H1 (cell line): Measurements from ENCODE around the gene ZFAND3. TPM values are rescaled to one million over a fixed set of nuclear protein-coding genes. Genes with fewer than 3 reads are reported as not detected.

Experiments
- CTCF ChIA-PET: fragments of 300-600 bp; sonication (Branson Sonifier 250); formaldehyde crosslinking; loops from one replicate; lab custom pipeline; 2021; ENCODE audit not compliant: partially characterized antibody; lab: Charles Lee
- POLR2A ChIA-PET: fragments of 300-600 bp; sonication (Branson Sonifier 250); formaldehyde crosslinking; loops from one replicate; lab custom pipeline; 2021; ENCODE audit warnings: inconsistent platforms; ENCODE audit not compliant: partially characterized antibody; lab: Charles Lee
- DNase-seq, 2 experiments: peaks; one replicate each; pipeline versions ENCODE4 v3.0.0 to v3.0.0-alpha.2; 2010 to 2022; ENCODE audit warnings: low spot score in 2 of 2, low read depth in 1 of 2, mixed read lengths in 1 of 2
- FAIRE-seq: peaks from 2 replicates; lab custom pipeline; 2011; peaks lifted over from hg19 to GRCh38; lab: Jason Lieb, UNC
- H2AFZ ChIP-seq: 2 replicates; pipeline ENCODE4 v1.8.1; 2012; ENCODE audit warnings: low read length, inconsistent platforms
- H2AK5ac ChIP-seq: 2 replicates; pipeline ENCODE4 v1.6.1; 2013; ENCODE audit warnings: low read depth, low read length
- H2BK120ac ChIP-seq: replicated peaks from 2 replicates; pipeline ENCODE3; 2013; ENCODE audit warnings: low read depth, low read length, inconsistent platforms
- H2BK12ac ChIP-seq: 2 replicates; pipeline ENCODE4 v1.6.1; 2013; ENCODE audit warnings: low read depth, low read length
- H2BK15ac ChIP-seq: 2 replicates; pipeline ENCODE4 v1.6.1; 2013; ENCODE audit warnings: low read length
- H2BK20ac ChIP-seq: 2 replicates; pipeline ENCODE4 v1.6.1; 2013; ENCODE audit warnings: low read length
- H2BK5ac ChIP-seq: 2 replicates; pipeline ENCODE4 v1.6.1; 2013; ENCODE audit warnings: low read depth, low read length
- H3K14ac ChIP-seq: 2 replicates; pipeline ENCODE4 v1.6.1; 2013; ENCODE audit warnings: inconsistent platforms; ENCODE audit not compliant: insufficient read length
- H3K18ac ChIP-seq: 2 replicates; pipeline ENCODE4 v1.6.1; 2013; ENCODE audit warnings: low read length; ENCODE audit errors: extremely low read depth
- H3K23ac ChIP-seq: 2 replicates; pipeline ENCODE4 v1.6.1; 2013; ENCODE audit warnings: inconsistent platforms; ENCODE audit not compliant: insufficient read length
- H3K23me2 ChIP-seq: 2 replicates; pipeline ENCODE4 v1.6.1; 2013; ENCODE audit warnings: low read depth, low read length
- H3K27ac ChIP-seq: 2 replicates; pipeline ENCODE4 v1.6.1; 2011; ENCODE audit warnings: low read depth, low read length, inconsistent platforms
- H3K27me3 ChIP-seq, 4 experiments: replicated peaks in 1 of 4; 1 replicate in 1 of 4; 2 replicates in 3 of 4; pipeline versions ENCODE4 v1.6.1 to v1.8.1; 2011 to 2013; ENCODE audit warnings: low read length in 3 of 4, mild to moderate bottlenecking in 3 of 4, inconsistent platforms in 2 of 4, mixed read lengths in 2 of 4, moderate library complexity in 1 of 4; ENCODE audit not compliant: control insufficient read depth in 3 of 4, insufficient read depth in 3 of 4; ENCODE audit errors: extremely low read depth in 1 of 4
- H3K36me3 ChIP-seq, 4 experiments: 2 replicates each; pipeline versions ENCODE4 v1.6.1 to v1.8.1; 2011 to 2013; ENCODE audit warnings: mild to moderate bottlenecking in 4 of 4, low read length in 3 of 4, moderate library complexity in 2 of 4, control low read depth in 1 of 4, inconsistent platforms in 1 of 4; ENCODE audit not compliant: insufficient read depth in 4 of 4, control insufficient read depth in 2 of 4
- H3K4ac ChIP-seq: replicated peaks from 2 replicates; pipeline ENCODE3; 2013; ENCODE audit warnings: low read length, low read depth, mixed read lengths, inconsistent platforms; ENCODE audit not compliant: insufficient read length
- H3K4me1 ChIP-seq, 4 experiments: replicated peaks in 1 of 4; 1 replicate in 1 of 4; 2 replicates in 3 of 4; pipeline versions ENCODE4 v1.6.1 to v1.8.1; 2011 to 2013; ENCODE audit warnings: low read length in 3 of 4, inconsistent platforms in 2 of 4, mixed read lengths in 1 of 4; ENCODE audit not compliant: insufficient read depth in 4 of 4, control insufficient read depth in 3 of 4
- H3K4me2 ChIP-seq, 2 experiments: 2 replicates each; pipeline versions ENCODE4 v1.6.1 to v1.8.1; 2011 to 2013; ENCODE audit warnings: low read depth in 2 of 2, low read length in 2 of 2, control low read depth in 1 of 2, inconsistent platforms in 1 of 2, mild to moderate bottlenecking in 1 of 2; ENCODE audit not compliant: insufficient read depth in 1 of 2
- H3K4me3 ChIP-seq, 4 experiments: fragments of 200-600, 300-600 bp in 1 of 4; sonication (generic), shearing (Covaris generic), sonication (Bioruptor Twin) in 1 of 4; 2 replicates each; pipeline versions ENCODE4 v1.5.1 to v1.8.1; 2011 to 2016; ENCODE audit warnings: low read length in 4 of 4, low read depth in 3 of 4, control low read depth in 2 of 4, inconsistent platforms in 2 of 4, mild to moderate bottlenecking in 2 of 4, mixed read lengths in 1 of 4, moderate library complexity in 1 of 4; ENCODE audit not compliant: insufficient read depth in 2 of 4; ENCODE audit errors: extremely low read depth in 1 of 4
- H3K56ac ChIP-seq: replicated peaks from 2 replicates; pipeline ENCODE3; 2013; ENCODE audit warnings: low read depth, mild to moderate bottlenecking, mixed read lengths, low read length, inconsistent platforms; ENCODE audit not compliant: insufficient read length
- H3K79me1 ChIP-seq: 2 replicates; pipeline ENCODE4 v1.6.1; 2013; ENCODE audit warnings: low read depth, low read length, control low read depth
- H3K79me2 ChIP-seq, 2 experiments: 2 replicates each; pipeline versions ENCODE4 v1.6.1 to v1.8.1; 2012 to 2013; ENCODE audit warnings: low read length in 2 of 2, mild to moderate bottlenecking in 2 of 2, inconsistent platforms in 1 of 2; ENCODE audit not compliant: insufficient read depth in 2 of 2, control insufficient read depth in 1 of 2
- H3K9ac ChIP-seq, 4 experiments: replicated peaks in 1 of 4; 1 replicate in 1 of 4; 2 replicates in 3 of 4; pipeline versions ENCODE4 v1.6.1 to v1.8.1; 2011 to 2013; ENCODE audit warnings: low read depth in 3 of 4, low read length in 3 of 4, control low read depth in 2 of 4, mild to moderate bottlenecking in 2 of 4, moderate library complexity in 2 of 4, inconsistent platforms in 1 of 4; ENCODE audit errors: extremely low read depth in 1 of 4
- H3K9me3 ChIP-seq, 2 experiments: 2 replicates each; pipeline versions ENCODE4 v1.6.1 to v1.8.1; 2012 to 2013; ENCODE audit warnings: mild to moderate bottlenecking in 2 of 2, moderate library complexity in 2 of 2, control low read depth in 1 of 2, inconsistent platforms in 1 of 2, low read depth in 1 of 2, low read length in 1 of 2, mixed read lengths in 1 of 2; ENCODE audit not compliant: insufficient read depth in 2 of 2
- H4K20me1 ChIP-seq, 2 experiments: replicated peaks in 1 of 2; 2 replicates each; pipeline versions ENCODE3 to v1.8.1; 2011 to 2013; ENCODE audit warnings: inconsistent platforms in 2 of 2, low read length in 2 of 2, mild to moderate bottlenecking in 1 of 2; ENCODE audit not compliant: insufficient read depth in 2 of 2, control insufficient read depth in 1 of 2
- H4K5ac ChIP-seq: 2 replicates; pipeline ENCODE4 v1.6.1; 2013; ENCODE audit warnings: low read length, low read depth, mixed read lengths, inconsistent platforms; ENCODE audit not compliant: insufficient read length
- H4K8ac ChIP-seq: 2 replicates; pipeline ENCODE4 v1.8.0; 2013; ENCODE audit warnings: mild to moderate bottlenecking, moderate library complexity, low read length, inconsistent platforms; ENCODE audit not compliant: insufficient read depth; ENCODE audit errors: extremely low read depth
- H4K91ac ChIP-seq: replicated peaks from 2 replicates; pipeline ENCODE3; 2013; ENCODE audit warnings: low read length, mixed read lengths, inconsistent platforms; ENCODE audit not compliant: insufficient read length
- CREB1 ChIP-seq: IDR thresholded peaks from 2 replicates; pipeline ENCODE4 v1.6.1; 2012; ENCODE audit warnings: inconsistent platforms
- WGBS, 2 experiments: shearing (Covaris generic) in 1 of 2; methylation state at CpG; one replicate each; pipeline versions ENCODE4 v1.1.6 to v1.1.7; 2013 to 2015; ENCODE audit warnings: low lambda C conversion rate in 2 of 2, mixed read lengths in 2 of 2, inconsistent platforms in 1 of 2, low coverage in 1 of 2, missing lambda C conversion rate in 1 of 2; ENCODE audit not compliant: insufficient replicate concordance in 2 of 2, insufficient coverage in 1 of 2, insufficient read length in 1 of 2; ENCODE audit errors: extremely low coverage in 1 of 2, missing lambda C conversion rate in 1 of 2; 5-methylcytosine and 5-hydroxymethylcytosine counted together
- polyA plus RNA-seq, 7 experiments: library from polyadenylated mRNA; depleted of rRNA in 3 of 7; stranded (reverse) in 5 of 7; unstranded in 2 of 7; fragments of >200 nt in 5 of 7; fragments of 200-250 nt in 2 of 7; gene quantifications; 1 replicate in 5 of 7; 2 replicates in 1 of 7; 4 replicates in 1 of 7; pipeline versions ENCODE4 v1.2.1 to v1.2.3, GENCODE V29; 2011 to 2013; ENCODE audit warnings: missing spikeins in 2 of 7, mixed read lengths in 2 of 7
- total RNA-seq: library from RNA; stranded (reverse); fragmentation: NEBNext Ultra II Directional; extraction: Animal tissue kit (Norgen Biotek cat#: 25700); gene quantifications from 2 replicates; pipeline ENCODE4 v1.2.1, GENCODE V29; 2021

The ZFAND3 gene
- total and polyA plus RNA-seq, 2 of the 8 experiments (the other 6 are each of a cell fraction or from before 2014, with no cell fraction given), result 13.0 to 51.3 TPM

GRCh38 chr6:37816599-37817375, 2.7 kb upstream of the ZFAND3 start:
- Histone ChIP-seq H3K14ac (no peak overlapping the region), H3K4me1 (peaks cover 0 to 3% (median 1%) of the 10 kb centered on the region in 4 experiments; a peak in 4 of 7 replicates), H4K20me1 (peaks cover 0 to 4% of the 10 kb centered on the region in 2 experiments), H3K79me2 (peaks cover 5 to 16% of the 10 kb centered on the region in 2 experiments), H2AFZ (no peak overlapping the region), H3K23me2 (peaks cover 6% of the 10 kb centered on the region), H3K79me1 (0 out of 2 replicates have a peak, but pooled peaks cover 2% of the 10 kb centered on the region), H3K27ac (no peak overlapping the region), H3K4me2 (no peak overlapping the region), H3K36me3 (no peaks in the 10 kb centered on the region), H2BK120ac (no peak overlapping the region), H3K23ac (no peak overlapping the region), H3K4me3 (no peak overlapping the region), H4K91ac (no peak overlapping the region), H4K8ac (no peak overlapping the region), H4K5ac (no peak overlapping the region), H2BK5ac (no peak overlapping the region), H3K4ac (no peak overlapping the region), H3K18ac (no peak overlapping the region), H2BK15ac (no peak overlapping the region), H3K9ac (no peak overlapping the region), H3K56ac (no peak overlapping the region), H2AK5ac (no peak overlapping the region), H2BK12ac (no peak overlapping the region), H3K9me3 (no peaks in the 10 kb centered on the region), H2BK20ac (no peak overlapping the region), H3K27me3 (no peaks in the 10 kb centered on the region; a peak in 1 of 7 replicates)
- ChIA-PET CTCF (interaction anchor here (0.6 to 1.4 kb wide), 4 partner anchors 10 to 117 kb away, joined by 4 to 5 read pairs (median 4); no protein-coding TSS in a partner anchor), POLR2A (no interaction called here)
- no peak for TF ChIP-seq CREB1
- WGBS, 2 experiments, result 80% methylated on average over 7 of the region's 7 CpGs; no CpG with 5 or more reads in 1 of the 2 experiments
- no peak for DNase-seq
- FAIRE-seq, result no peak
